Loucy (cell line): Measurements from ENCODE around the gene MACROD1.

ENCODE experiments used
- H2AFZ ChIP-seq: fragments of 200-600 bp; sonication (generic); 2 replicates; pipeline ENCODE4 v1.6.0; 2016; ENCODE audit warnings: antibody characterized with exemption, mild to moderate bottlenecking, low read length, moderate library complexity
- H3F3A ChIP-seq: fragments of 200-600 bp; 2 replicates; pipeline ENCODE4 v1.6.0; 2016; ENCODE audit warnings: antibody characterized with exemption, low read depth, mild to moderate bottlenecking
- H3K27me3 ChIP-seq: fragments of 200-600 bp; sonication (generic); 2 replicates; pipeline ENCODE4 v1.6.1; 2014; ENCODE audit warnings: low read length, mild to moderate bottlenecking; ENCODE audit not compliant: insufficient read depth, poor library complexity, severe bottlenecking
- H3K36me3 ChIP-seq: fragments of 200-600 bp; sonication (generic); 2 replicates; pipeline ENCODE4 v1.6.1; 2016; ENCODE audit warnings: low read length; ENCODE audit not compliant: insufficient read depth
- H3K4me1 ChIP-seq: fragments of 200-600 bp; sonication (generic); 2 replicates; pipeline ENCODE4 v1.5.1; 2014; ENCODE audit warnings: low read length, mild to moderate bottlenecking; ENCODE audit not compliant: insufficient read depth, poor library complexity, severe bottlenecking
- H3K4me2 ChIP-seq: fragments of 200-600 bp; sonication (generic); 2 replicates; pipeline ENCODE4 v1.6.0; 2014; ENCODE audit warnings: antibody characterized with exemption, low read length, low read depth, mild to moderate bottlenecking; ENCODE audit not compliant: poor library complexity, severe bottlenecking
- H3K4me3 ChIP-seq: fragments of 200-600 bp; sonication (generic); 2 replicates; pipeline ENCODE4 v1.5.1; 2014; ENCODE audit warnings: low read length, mild to moderate bottlenecking, mixed read lengths; ENCODE audit not compliant: poor library complexity, severe bottlenecking
- H3K79me2 ChIP-seq: fragments of 200-600 bp; sonication (generic); 2 replicates; pipeline ENCODE4 v1.6.1; 2014; ENCODE audit warnings: low read length; ENCODE audit not compliant: insufficient read depth
- H3K9ac ChIP-seq: fragments of 200-600 bp; sonication (generic); 2 replicates; pipeline ENCODE4 v1.6.0; 2014; ENCODE audit warnings: mild to moderate bottlenecking, low read depth, low read length, moderate library complexity; ENCODE audit not compliant: poor library complexity, severe bottlenecking
- H3K9me2 ChIP-seq: fragments of 200-600 bp; sonication (generic); replicated peaks from 2 replicates; pipeline ENCODE4 v1.6.1; 2016; ENCODE audit warnings: low read depth, low read length, mixed read lengths
- H3K9me3 ChIP-seq: fragments of 200-600 bp; sonication (generic); 2 replicates; pipeline ENCODE4 v1.6.1; 2014; ENCODE audit warnings: mild to moderate bottlenecking, antibody characterized with exemption, low read length, low read depth; ENCODE audit not compliant: insufficient read depth
- H4K20me1 ChIP-seq: fragments of 200-600 bp; sonication (generic); 2 replicates; pipeline ENCODE4 v1.6.0; 2014; ENCODE audit warnings: antibody characterized with exemption, low read length, mild to moderate bottlenecking; ENCODE audit not compliant: insufficient read depth, poor library complexity, severe bottlenecking
- EZH2phosphoT487 ChIP-seq: fragments of 200-600 bp; IDR thresholded peaks from 2 replicates; pipeline ENCODE4 v1.6.1; 2018; ENCODE audit warnings: antibody characterized with exemption, mild to moderate bottlenecking, moderate library complexity, borderline replicate concordance
- TF ChIP-seq, protein P1 (sequence below): fragments of 200-600 bp; sonication (generic); conservative IDR thresholded peaks from 2 replicates; pipeline ENCODE4 v1.5.1; 2014; ENCODE audit warnings: mild to moderate bottlenecking, antibody characterized with exemption, low read length

The MACROD1 gene

DNA sequence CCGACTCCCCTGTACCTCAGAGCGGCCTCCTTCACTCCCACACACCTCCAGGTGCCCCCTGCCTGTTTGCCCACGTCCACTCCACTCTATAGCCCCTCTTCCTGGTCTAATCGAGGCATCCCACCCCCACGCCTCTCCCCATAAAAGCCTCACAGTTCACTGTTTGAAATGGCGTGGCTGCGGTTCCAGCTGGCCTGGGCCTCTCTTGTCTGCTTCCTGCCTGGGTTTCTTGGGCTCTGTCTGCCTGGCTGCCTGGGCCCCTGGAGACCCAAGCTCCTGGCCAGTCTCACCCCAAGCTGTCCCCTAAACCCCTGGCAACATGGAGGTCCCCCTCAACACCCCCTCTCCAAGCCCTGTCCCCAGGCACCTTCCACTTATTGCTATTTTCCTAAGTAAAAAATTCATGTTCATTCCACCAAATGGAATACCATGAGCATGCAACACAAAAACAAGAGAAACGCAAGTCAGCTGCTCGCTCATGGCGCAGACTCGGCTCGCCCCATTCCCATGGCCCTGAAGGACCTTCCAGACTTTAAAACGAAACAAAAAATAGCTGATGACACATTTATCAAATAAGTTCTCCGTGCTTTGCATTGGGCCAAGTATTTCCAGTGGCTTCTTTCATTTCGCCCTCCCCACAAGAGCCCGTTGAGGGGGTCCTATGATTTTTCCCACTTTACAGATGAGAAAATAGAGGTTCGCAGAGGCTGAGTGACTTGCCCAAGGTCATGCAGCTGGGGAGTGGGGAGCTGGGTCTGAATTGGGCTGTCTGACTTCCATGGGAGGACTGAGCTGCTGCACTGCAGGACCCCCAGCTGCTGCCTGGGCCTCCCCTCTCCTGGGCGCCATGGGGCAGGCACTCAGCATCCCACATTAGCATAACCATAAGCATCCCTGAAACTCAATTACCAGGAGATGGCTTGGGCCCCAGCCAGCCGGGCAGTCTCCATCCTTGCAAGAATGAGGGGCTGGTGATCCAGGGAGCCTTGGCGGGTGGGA, 141.9 kb downstream of the MACROD1 start:
- Histone ChIP-seq H3F3A (no peaks in the 10 kb centered on the region), H3K27me3 (no peaks in the 10 kb centered on the region), H2AFZ (no peak overlapping the region), H4K20me1 (no peaks in the 10 kb centered on the region), H3K4me2 (no peak overlapping the region), H3K79me2 (no peaks in the 10 kb centered on the region), H3K9ac (no peak overlapping the region), H3K9me2 (no peaks in the 10 kb centered on the region), H3K36me3 (no peaks in the 10 kb centered on the region), H3K4me1 (peaks cover 6% of the 10 kb centered on the region), H3K9me3 (no peaks in the 10 kb centered on the region), H3K4me3 (no peak overlapping the region)
- TF ChIP-seq, protein P1, sequence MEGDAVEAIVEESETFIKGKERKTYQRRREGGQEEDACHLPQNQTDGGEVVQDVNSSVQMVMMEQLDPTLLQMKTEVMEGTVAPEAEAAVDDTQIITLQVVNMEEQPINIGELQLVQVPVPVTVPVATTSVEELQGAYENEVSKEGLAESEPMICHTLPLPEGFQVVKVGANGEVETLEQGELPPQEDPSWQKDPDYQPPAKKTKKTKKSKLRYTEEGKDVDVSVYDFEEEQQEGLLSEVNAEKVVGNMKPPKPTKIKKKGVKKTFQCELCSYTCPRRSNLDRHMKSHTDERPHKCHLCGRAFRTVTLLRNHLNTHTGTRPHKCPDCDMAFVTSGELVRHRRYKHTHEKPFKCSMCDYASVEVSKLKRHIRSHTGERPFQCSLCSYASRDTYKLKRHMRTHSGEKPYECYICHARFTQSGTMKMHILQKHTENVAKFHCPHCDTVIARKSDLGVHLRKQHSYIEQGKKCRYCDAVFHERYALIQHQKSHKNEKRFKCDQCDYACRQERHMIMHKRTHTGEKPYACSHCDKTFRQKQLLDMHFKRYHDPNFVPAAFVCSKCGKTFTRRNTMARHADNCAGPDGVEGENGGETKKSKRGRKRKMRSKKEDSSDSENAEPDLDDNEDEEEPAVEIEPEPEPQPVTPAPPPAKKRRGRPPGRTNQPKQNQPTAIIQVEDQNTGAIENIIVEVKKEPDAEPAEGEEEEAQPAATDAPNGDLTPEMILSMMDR = no peak
- no peak for TF ChIP-seq EZH2phosphoT487

DNA sequence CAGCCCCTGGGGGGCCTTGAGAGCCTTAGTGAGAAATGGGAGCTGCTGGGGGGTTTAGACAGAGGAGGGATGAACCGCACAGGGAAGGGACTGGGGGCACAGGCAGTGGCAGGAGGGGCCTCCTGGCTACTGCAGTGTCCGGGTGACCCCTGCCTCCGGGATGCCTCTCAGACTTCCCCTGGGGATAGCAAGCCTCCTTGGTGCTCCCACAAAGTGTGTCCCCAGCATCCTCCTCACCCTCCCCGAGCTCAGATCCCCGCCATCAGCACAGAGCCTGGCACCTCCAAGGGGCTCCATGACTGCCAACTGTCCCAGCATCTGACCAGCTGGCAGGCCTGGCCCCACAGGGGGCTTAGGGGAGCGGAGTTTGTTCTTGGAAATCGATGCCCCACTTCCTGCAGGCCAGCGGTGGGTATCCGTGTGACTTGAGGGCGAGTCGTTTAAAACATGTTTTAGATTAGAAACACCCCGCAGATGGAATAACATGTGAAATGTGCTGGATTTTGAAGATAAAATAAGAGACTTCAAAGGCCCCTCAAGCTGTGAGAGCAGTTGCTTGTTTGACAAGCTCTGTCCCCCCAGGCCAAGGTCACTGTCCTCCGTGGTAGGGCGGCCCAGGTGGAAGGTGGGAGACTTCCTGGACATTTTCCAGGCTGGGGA, 143.7 kb downstream of the MACROD1 start:
- Histone ChIP-seq H3K9ac (no peak overlapping the region), H3K27me3 (no peaks in the 10 kb centered on the region), H3K9me2 (no peaks in the 10 kb centered on the region), H3K79me2 (no peaks in the 10 kb centered on the region), H3F3A (no peaks in the 10 kb centered on the region), H3K4me2 (no peak overlapping the region), H3K4me3 (no peak overlapping the region), H3K9me3 (no peaks in the 10 kb centered on the region), H2AFZ (no peak overlapping the region), H3K36me3 (no peaks in the 10 kb centered on the region), H4K20me1 (no peaks in the 10 kb centered on the region), H3K4me1 (peaks cover 3% of the 10 kb centered on the region)
- TF ChIP-seq, protein P1 = no peak
- no peak for TF ChIP-seq EZH2phosphoT487

DNA sequence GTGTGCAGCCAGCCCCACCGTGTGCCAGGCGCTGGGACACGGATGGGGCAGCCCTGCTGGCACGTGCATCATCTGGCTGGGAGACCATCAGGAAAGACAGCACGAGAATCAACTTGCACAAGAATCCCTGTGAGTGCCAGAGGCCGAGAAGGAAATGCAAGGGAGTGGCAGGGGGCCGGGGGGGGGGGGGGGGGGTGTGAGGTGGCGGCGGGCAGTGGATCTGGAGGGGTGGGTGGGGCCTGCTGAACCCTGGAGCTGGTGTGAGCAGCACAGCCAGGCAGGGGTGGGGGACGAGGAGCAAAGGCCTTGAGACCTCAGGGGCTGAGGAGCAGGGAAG, 144.2 kb downstream of the MACROD1 start:
- Histone ChIP-seq H3K36me3 (no peaks in the 10 kb centered on the region), H3K9me3 (no peaks in the 10 kb centered on the region), H3K79me2 (no peaks in the 10 kb centered on the region), H3F3A (no peaks in the 10 kb centered on the region), H3K9ac (no peak overlapping the region), H3K4me2 (no peak overlapping the region), H3K4me3 (no peak overlapping the region), H3K27me3 (no peaks in the 10 kb centered on the region), H2AFZ (no peak overlapping the region), H4K20me1 (no peaks in the 10 kb centered on the region), H3K4me1 (peaks cover under 1% of the 10 kb centered on the region), H3K9me2 (no peaks in the 10 kb centered on the region)
- TF ChIP-seq EZH2phosphoT487 = no peak
- TF ChIP-seq, protein P1 = no peak
